Esophagus muscularis mucosa (tissue), 3 donors: ENCODE data around the gene CXCL16.

ENCODE experiments used
- CTCF ChIP-seq, 3 experiments: fragments of 200-600 bp in 2 of 3; fragments of 450-650 bp in 1 of 3; sonication (generic) in 2 of 3; IDR thresholded peaks; one replicate each; pipeline ENCODE4 v1.5.1; 2017 to 2019; ENCODE audit warnings: antibody characterized with exemption in 3 of 3, mild to moderate bottlenecking in 2 of 3, moderate library complexity in 1 of 3
- POLR2A ChIP-seq: fragments of 450-650 bp; IDR thresholded peaks from one replicate; pipeline ENCODE4 v1.6.1; 2017; ENCODE audit warnings: antibody characterized with exemption, moderate library complexity, mild to moderate bottlenecking, low read depth
- POLR2AphosphoS5 ChIP-seq, 2 donors: sonication (generic); formaldehyde crosslinking; IDR thresholded peaks; one replicate each; pipeline ENCODE4 v1.6.1; 2017; ENCODE audit warnings: antibody characterized with exemption in 2 of 2

GRCh38 chr17:4717791-4718190 is 21.9 kb downstream of the CXCL16 start:
- no peak for TF ChIP-seq CTCF (IDR thresholded peaks at IDR 0.05)
- TF ChIP-seq POLR2A: no peak
- TF ChIP-seq POLR2AphosphoS5 (IDR thresholded peaks at IDR 0.05): no peak
